ENCODE results near the gene SPTBN4. TPM values are rescaled to one million over a fixed set of nuclear protein-coding genes. Genes with fewer than 3 reads are reported as not detected.

SPTBN4 gene
- polyA plus RNA-seq, 1 of the 3 experiments (the other 2 are of a cell fraction): 3.1 TPM

DNA sequence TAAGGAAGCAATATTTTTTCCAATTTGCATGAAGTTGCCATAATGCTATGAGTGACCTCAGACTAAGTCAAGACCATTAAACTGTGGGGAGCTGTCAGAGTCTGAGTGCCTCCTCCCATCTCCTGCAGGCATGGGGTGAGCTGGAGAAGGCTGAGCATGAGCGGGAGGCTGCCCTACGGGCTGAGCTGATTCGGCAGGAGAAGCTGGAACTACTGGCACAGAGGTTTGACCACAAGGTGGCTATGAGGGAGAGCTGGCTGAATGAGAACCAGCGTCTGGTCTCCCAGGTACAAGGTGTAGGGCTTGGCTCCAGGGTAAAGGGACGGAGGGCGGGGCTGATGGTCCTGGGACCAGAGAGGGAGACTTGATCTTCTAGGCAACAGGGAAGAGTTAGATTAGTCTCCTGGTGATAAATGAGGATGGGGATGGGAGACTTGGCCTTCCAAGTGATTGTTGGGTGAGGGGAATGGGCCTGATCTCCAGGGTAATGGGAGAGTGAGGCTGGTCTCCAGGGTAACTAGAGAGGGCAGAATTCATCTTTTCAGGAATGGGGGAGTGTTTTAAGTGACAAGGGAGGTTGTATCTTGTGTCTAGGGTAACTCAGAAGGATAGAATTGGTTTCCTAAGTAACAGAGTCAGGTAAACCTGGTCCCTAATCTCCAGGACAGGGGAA is 36.0 kb downstream of the SPTBN4 start:
- no peak overlapping the region for H3K4me2 ChIP-seq
- WGBS (ENCODE audit: low lambda C conversion rate): 67% methylated on average over 6 of the region's 6 CpGs
- H3K27ac ChIP-seq (ENCODE audit: low read depth in 2 of 2, low read length in 1 of 2): no peak overlapping the region
- ChIA-PET POLR2A (no interaction called here), CTCF (no interaction called here)
- no peak overlapping the region for H3K4me3 ChIP-seq (ENCODE audit: low read depth in 2 of 2, low read length in 1 of 2)
- H3K36me3 ChIP-seq (replicated peaks in 1 of 2; ENCODE audit: control insufficient read depth in 1 of 2, insufficient read depth in 2 of 2, low read length in 1 of 2): no peaks in the 10 kb centered on the region
- no peak for TF ChIP-seq RFX5 (IDR thresholded peaks at IDR 0.05; ENCODE audit: low read length)
- TF ChIP-seq, protein P1, sequence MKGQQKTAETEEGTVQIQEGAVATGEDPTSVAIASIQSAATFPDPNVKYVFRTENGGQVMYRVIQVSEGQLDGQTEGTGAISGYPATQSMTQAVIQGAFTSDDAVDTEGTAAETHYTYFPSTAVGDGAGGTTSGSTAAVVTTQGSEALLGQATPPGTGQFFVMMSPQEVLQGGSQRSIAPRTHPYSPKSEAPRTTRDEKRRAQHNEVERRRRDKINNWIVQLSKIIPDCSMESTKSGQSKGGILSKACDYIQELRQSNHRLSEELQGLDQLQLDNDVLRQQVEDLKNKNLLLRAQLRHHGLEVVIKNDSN (IDR thresholded peaks at IDR 0.05; ENCODE audit: borderline replicate concordance, low read depth): no peak
- TF ChIP-seq FOXM1 (IDR thresholded peaks at IDR 0.05; ENCODE audit: low read depth): no peak
- TF ChIP-seq, protein P2, sequence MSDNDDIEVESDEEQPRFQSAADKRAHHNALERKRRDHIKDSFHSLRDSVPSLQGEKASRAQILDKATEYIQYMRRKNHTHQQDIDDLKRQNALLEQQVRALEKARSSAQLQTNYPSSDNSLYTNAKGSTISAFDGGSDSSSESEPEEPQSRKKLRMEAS (IDR thresholded peaks at IDR 0.05; ENCODE audit: low read depth): no peak
- no peak for TF ChIP-seq MXI1 (IDR thresholded peaks at IDR 0.05; ENCODE audit: low read depth, low read length)
- no peak for TF ChIP-seq POLR2AphosphoS5 (IDR thresholded peaks at IDR 0.05; ENCODE audit: low read depth, low read length)
- no peak for TF ChIP-seq JUND (IDR thresholded peaks at IDR 0.05)
- TF ChIP-seq NFIC (IDR thresholded peaks at IDR 0.05; ENCODE audit: borderline replicate concordance): no peak
- no peak for TF ChIP-seq TEAD4 (IDR thresholded peaks at IDR 0.05; ENCODE audit: borderline replicate concordance, insufficient read depth)
- TF ChIP-seq EZH2phosphoT487 (IDR thresholded peaks at IDR 0.05; ENCODE audit: borderline replicate concordance, low read depth): no peak
- TF ChIP-seq TCF12 (IDR thresholded peaks at IDR 0.05): no peak
- TF ChIP-seq FOXJ3 (CRISPR knock-in tag; IDR thresholded peaks at IDR 0.05): no peak
- TF ChIP-seq NRF1 (IDR thresholded peaks at IDR 0.05; ENCODE audit: low read depth, low read length): no peak
- TF ChIP-seq, protein P3, sequence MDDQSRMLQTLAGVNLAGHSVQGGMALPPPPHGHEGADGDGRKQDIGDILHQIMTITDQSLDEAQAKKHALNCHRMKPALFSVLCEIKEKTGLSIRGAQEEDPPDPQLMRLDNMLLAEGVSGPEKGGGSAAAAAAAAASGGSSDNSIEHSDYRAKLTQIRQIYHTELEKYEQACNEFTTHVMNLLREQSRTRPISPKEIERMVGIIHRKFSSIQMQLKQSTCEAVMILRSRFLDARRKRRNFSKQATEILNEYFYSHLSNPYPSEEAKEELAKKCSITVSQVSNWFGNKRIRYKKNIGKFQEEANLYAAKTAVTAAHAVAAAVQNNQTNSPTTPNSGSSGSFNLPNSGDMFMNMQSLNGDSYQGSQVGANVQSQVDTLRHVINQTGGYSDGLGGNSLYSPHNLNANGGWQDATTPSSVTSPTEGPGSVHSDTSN (IDR thresholded peaks at IDR 0.05): no peak
- H3K4me1 ChIP-seq (ENCODE audit: control insufficient read depth in 1 of 2, insufficient read depth in 2 of 2, low read depth in 1 of 2, low read length in 1 of 2): no peaks in the 10 kb centered on the region
- no peaks in the 10 kb centered on the region for H3F3A ChIP-seq (replicated peaks; ENCODE audit: insufficient read depth)
- no peak overlapping the region for H3K9ac ChIP-seq
- H3K9me2 ChIP-seq: no peaks in the 10 kb centered on the region
- H3K79me2 ChIP-seq (ENCODE audit: insufficient read depth): no peaks in the 10 kb centered on the region
- no peaks in the 10 kb centered on the region for H4K20me1 ChIP-seq (ENCODE audit: insufficient read depth)
- no peak for DNase-seq
- H2AFZ ChIP-seq (ENCODE audit: low read depth): no peak overlapping the region
- no peaks in the 10 kb centered on the region for H3K27me3 ChIP-seq (ENCODE audit: insufficient read depth)
- H3K9me3 ChIP-seq: no peaks in the 10 kb centered on the region

DNA sequence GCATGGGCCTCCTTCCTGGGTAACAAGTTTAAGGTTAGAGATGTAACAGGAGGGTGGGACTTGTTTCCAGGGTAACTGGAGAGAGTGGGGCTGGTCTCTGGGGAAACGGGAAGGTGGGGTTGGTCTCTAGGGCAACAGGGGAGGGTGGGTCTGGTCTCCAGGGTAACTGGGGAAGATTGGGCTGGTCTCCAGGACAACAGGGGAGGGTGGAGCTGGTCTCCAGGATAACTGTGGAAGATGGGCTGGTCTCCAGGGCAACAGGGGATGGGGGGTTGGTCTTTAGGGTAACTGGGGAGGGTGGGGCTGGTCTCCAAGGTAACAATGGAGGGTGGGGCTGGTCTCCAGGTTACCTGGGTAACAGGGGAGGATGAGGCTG is 36.5 kb downstream of the SPTBN4 start:
- TF ChIP-seq TCF12 (IDR thresholded peaks at IDR 0.05) (no peak), TAF1 (IDR thresholded peaks at IDR 0.05; ENCODE audit: borderline replicate concordance, low read depth, low read length) (no peak), RXRA (IDR thresholded peaks at IDR 0.05; ENCODE audit: borderline replicate concordance, low read depth) (no peak), CHD2 (IDR thresholded peaks at IDR 0.05; ENCODE audit: low read length, partially characterized antibody) (no peak), GABPA (IDR thresholded peaks at IDR 0.05; ENCODE audit: low read depth) (no peak), TEAD4 (IDR thresholded peaks at IDR 0.05; ENCODE audit: borderline replicate concordance, insufficient read depth) (no peak)
- TF ChIP-seq, protein P1 (IDR thresholded peaks at IDR 0.05; ENCODE audit: borderline replicate concordance, low read depth): no peak
- peak; percentile 42 for DNase-seq
- Histone ChIP-seq H3K9me2 (no peaks in the 10 kb centered on the region), H3K4me3 (ENCODE audit: low read depth in 2 of 2, low read length in 1 of 2) (no peak overlapping the region), H3K27me3 (ENCODE audit: insufficient read depth) (no peaks in the 10 kb centered on the region), H3K9ac (no peak overlapping the region), H3K79me2 (ENCODE audit: insufficient read depth) (no peaks in the 10 kb centered on the region), H3K27ac (ENCODE audit: low read depth in 2 of 2, low read length in 1 of 2) (no peak overlapping the region), H3K9me3 (no peaks in the 10 kb centered on the region), H2AFZ (ENCODE audit: low read depth) (no peak overlapping the region), H3K4me2 (no peak overlapping the region), H3K36me3 (replicated peaks in 1 of 2; ENCODE audit: control insufficient read depth in 1 of 2, insufficient read depth in 2 of 2, low read length in 1 of 2) (no peaks in the 10 kb centered on the region), H3K4me1 (ENCODE audit: control insufficient read depth in 1 of 2, insufficient read depth in 2 of 2, low read depth in 1 of 2, low read length in 1 of 2) (no peaks in the 10 kb centered on the region), H3F3A (replicated peaks; ENCODE audit: insufficient read depth) (no peaks in the 10 kb centered on the region), H4K20me1 (ENCODE audit: insufficient read depth) (no peaks in the 10 kb centered on the region)
- 45% methylated on average over 1 of the region's 1 CpG for WGBS (ENCODE audit: low lambda C conversion rate)
- ChIA-PET POLR2A (no interaction called here), CTCF (interaction anchor here (1.1 kb wide), 1 partner anchor 20 kb away, joined by 3 read pairs; no protein-coding TSS in a partner anchor)
